ENCODE data around the gene AP3D1.
"Not testable (repeated sequence)": the region's sequence is repeated elsewhere in the genome, so short reads cannot be mapped to it uniquely, and the experiment has no call there.

The AP3D1 gene

DNA sequence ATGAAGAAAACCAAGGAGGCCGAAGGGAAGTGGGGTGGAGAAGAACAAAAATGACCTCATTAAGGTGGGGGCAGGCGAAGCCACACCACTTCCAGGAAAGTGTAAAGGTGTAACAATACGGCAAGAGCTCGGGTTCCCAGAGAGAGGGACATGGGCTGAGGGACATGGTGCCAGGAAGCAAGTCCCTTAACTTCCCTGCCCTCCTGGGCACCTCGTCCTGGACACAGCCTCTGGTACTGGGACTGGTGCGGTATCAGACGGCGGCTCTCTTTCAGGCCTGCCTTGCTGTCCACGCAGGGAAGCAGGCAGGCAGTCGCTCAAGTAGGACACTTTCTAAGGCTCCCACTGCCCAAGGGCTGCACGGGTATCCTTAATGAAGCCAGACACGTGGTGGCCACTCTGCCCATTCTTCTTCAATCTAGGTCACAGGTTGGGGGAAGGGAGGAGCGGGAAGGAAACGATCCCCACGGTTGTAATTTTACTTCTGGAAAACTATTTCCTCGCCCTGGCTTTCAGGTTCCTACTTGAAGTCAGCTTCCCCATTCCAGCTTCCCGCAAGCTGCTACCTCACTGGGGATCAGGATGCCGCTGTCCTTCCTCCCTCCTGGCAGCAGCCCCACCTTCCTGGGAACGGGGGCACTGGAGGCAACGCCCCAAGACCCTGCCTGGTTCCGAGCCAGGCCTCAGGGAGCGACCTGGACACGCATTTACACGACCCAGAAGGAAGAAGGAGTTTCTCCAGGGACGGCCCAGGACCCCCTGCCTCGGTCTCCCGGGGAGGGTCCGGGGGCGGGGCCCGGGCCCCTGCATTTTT lies 1.2 kb downstream of the AP3D1 start:
- no peak for DNase-seq

DNA sequence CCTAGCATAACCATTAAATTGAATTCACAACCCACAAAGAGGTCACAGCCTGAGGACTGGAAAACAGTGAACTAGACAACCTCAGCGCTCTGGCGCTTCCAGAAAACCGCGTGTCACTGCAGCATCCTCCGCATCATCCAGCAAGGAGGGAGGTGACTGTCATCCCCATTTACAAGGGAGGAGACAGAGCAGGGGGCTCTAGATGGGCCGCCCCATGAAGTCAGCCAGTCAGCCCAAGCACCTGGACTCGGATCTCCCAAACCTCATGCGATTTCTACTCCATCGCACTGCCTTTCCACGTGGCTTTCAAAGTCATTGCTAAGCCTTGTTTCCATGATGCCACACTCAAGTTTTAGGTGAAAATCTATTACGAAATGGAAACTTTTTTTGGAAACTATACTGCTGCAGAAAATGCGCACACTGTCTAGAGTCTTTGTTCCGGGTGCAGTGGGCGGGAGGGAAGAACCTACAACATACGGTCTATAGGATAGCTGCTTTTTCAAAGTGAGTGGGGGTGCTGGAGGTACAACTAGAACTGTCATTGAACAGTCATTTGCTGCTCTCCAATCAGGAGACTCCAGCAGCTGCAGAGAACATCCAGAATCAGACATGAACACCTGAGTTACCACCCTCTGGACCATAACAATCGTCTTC lies 2.8 kb downstream of the AP3D1 start:
- no peak for DNase-seq

- no peak for DNase-seq
Measured at GRCh38 chr19:2145831-2146241, 5.5 kb downstream of the AP3D1 start.

GRCh38 chr19:2144190-2144589 lies 7.2 kb downstream of the AP3D1 start:
- DNase-seq, result no peak

- no peak for DNase-seq
Measured at GRCh38 chr19:2142173-2142829, 9.1 kb downstream of the AP3D1 start.

- DNase-seq, result no peak
Measured at GRCh38 chr19:2140138-2140569, 11.2 kb downstream of the AP3D1 start.

DNA sequence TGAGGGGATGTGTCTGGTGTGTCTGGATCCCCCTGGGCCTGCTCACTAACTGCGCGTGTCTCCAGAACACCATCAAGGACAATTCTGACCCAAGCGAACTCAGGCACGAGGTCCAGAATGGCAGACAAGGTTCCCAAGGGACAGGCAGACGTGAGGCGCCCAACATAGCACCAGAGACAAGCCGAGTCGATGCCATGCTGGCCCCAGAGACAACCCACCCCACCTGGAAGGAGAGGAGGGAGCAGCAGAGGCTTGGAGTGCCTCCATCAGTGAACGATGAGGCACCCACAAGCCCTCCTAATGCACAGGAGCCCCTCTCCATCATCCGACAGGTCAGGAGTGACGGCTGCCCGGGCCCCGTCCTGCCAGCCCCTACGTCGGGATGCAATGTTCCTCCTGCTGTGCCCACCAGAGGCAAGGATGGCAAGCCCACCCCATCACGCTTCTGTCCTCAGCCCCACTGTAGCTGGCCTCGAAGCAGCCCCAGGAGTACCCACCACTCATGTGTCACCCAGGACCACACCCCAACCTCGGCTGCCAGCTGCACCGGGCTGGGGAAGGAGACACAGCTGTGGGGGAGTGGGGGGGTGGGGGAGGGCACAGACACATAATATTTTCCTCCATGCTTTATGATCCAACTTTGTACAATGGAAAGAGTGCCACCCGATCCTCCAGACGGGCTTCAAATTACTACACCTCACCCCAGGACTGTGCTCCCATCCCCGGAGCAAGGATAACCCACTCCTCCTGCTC lies 11.8 kb downstream of the AP3D1 start:
- no peak for DNase-seq

- DNase-seq, result no peak
Measured at GRCh38 chr19:2138061-2138728, 13.2 kb downstream of the AP3D1 start.

DNA sequence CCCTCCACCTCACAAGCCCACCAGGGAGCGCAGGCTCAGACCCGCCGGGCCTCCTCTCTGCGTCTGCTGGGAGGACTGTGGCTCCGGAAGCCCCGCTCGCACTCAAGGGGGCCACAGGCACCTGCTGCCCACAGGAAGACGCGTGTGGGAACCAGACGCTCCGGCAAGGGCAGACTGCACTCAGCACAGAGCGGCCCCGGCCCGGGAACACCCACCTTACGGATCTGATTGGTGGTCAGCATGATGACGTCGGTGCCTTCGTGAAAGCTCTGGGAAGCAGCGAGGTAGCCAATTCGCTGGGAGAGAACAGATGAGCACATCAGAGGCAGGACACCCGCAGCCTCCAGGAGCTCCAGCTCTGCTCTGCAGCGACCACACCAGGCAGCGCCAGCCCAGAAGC lies 14.6 kb downstream of the AP3D1 start:
- no peak for DNase-seq

DNA sequence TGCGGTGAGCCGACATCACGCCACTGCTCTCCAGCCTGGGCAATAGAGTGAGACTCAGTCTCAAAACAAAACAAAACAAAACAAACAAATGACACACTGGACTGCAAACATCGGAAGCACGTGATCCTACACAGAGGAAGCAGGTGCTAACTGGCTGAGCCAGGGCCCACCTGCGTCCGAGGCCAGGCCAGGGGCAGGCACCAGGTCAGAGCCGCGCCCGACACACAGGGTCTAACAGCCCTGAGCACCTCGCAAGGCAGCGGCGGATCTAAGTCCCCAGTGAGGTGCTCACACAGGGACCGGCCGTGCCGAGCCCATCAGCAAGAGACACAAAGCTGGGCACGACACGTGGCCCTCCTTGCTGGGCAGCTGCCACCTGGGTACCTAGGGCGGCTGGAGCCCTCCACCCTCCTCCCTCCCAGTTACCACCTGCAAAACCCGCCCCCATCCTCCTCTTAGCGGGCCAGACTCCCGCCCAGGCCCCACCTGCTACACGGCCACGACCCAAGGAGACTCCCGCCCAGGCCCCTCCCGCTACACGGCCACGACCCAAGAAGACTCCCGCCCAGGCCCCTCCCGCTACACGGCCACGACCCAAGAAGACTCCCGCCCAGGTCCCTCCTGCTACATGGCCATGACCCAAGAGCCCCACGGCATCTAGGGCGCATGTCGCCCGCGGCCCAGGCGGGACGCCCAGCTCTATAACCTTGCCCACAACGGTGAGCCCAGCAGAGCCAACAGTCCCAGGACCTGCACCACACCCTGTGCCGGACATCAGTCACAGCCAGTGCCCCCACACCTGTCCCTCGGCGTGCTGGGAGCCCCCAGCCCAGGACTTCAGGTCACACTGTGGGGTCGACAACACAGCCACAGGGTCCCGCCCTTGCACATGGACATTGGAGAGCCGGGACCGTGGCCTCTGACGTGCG lies 15.6 kb downstream of the AP3D1 start:
- DNase-seq, result peak; percentile 61

- DNase-seq, result no peak
Measured at GRCh38 chr19:2132731-2133490, 18.5 kb downstream of the AP3D1 start.

GRCh38 chr19:2132191-2132590 lies 19.2 kb downstream of the AP3D1 start:
- no peak for DNase-seq

- not testable (repeated sequence) for DNase-seq
Measured at GRCh38 chr19:2131012-2131975, 20.1 kb downstream of the AP3D1 start.

DNA sequence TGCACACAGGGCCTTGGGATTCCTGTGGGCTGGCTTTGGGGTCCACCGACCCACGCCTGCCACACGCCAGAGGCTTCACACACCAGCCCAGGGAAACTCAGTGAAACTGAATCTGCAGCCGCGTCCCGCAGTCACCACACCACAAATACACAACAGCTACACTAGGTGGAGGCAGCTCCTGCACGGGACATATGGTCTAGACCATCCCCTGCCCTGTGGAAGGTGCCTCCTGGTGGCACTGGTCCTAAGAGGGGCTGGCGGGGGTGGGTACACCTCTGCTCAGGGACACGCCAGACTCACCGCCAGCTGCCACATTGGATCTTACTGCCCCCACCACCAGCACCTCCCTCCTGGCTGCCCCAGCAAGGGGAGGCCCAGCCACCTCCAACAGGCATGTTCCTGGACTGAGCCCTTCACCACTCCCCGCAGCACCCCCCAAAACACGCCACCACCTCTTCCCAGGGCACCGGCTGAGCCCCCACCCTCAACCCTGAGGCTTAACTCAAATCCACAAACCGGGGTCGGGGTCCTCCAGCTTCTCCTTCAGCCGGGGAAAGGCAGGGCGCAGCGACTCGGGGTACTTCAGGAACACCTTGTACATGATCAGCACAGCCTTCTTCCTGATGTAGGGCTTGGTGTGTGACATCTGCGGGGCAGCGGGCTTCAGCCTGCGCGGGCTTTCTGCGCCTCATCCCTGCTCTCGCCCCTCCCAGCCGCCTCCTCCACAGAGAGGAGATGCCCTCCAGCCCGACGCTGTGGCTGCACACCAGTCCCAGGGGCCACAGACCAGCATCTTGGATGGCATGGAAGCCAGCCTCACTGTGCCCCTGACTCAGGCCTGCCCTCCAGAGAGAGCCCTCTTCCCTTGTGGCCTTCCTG lies 21.2 kb downstream of the AP3D1 start:
- no peak for DNase-seq

DNA sequence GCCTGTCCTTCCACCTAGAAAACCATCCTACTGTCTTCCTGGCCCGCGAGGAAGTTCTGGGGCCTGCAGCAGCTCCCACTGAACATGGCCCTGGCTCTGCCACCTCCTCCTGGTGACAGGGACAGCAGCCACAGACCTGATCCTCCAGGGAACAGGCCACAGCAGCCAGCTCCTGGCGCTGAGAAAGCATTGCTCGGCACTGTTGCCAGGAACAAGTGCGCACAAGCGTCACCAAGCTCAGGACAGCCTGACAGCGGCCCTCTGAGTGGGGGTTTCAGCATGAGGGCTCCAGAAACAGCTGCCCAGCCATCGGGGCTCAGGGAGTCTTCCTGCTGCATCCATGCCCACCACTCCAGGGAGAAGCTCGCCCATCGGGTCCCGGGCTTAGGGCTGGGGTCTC lies 21.9 kb downstream of the AP3D1 start:
- no peak for DNase-seq

DNA sequence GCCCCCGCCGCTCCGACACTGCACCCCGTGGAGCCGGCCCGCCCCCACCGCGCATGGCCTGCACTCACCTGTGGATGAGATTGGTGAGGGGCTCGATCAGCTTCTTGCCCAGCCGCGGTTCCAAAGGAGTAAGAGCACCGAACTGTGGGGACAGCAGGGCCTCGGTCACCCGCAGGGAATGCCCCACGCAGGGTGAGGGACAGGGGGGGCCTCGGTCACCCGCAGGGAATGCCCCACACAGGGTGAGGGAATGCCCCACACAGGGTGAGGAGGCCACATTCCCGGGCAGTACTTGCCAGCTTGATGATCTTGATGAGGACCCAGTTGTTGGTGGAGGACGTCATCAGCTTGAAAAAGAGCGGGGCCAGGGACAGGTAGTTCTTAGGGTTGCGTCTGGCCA lies 22.3 kb downstream of the AP3D1 start:
- no peak for DNase-seq

GRCh38 chr19:2128252-2128651 lies 23.1 kb downstream of the AP3D1 start:
- DNase-seq, result not testable (repeated sequence)

GRCh38 chr19:2127758-2128157 lies 23.6 kb downstream of the AP3D1 start:
- DNase-seq, result no peak

Data from SHP77 treated with DMSO at 0.1 percent for 48 hours (cell line).